HEK293 (cell line): ENCODE measurements around the gene SH3GLB1.

ENCODE experiments used
- CTCF ChIA-PET: fragments of 350-600 bp; formaldehyde crosslinking; extraction: SDS; loops from one replicate; lab custom pipeline; 2021; ENCODE audit warnings: antibody characterized with exemption; lab: Yijun Ruan, JAX
- POLR2A ChIA-PET: fragments of 300-600 bp; formaldehyde crosslinking; extraction: SDS; loops from one replicate; lab custom pipeline; 2020; ENCODE audit warnings: antibody characterized with exemption, inconsistent platforms; lab: Yijun Ruan, JAX
- H3K27ac ChIP-seq: fragments of 200-500 bp; sonication (Bioruptor generic); 2 replicates; pipeline ENCODE4 v1.5.1; 2014; ENCODE audit warnings: low read depth, low read length, control low read depth, inconsistent platforms; ENCODE audit errors: extremely low read depth
- H3K36me3 ChIP-seq, 2 experiments: fragments of 200-500 bp in 1 of 2; sonication (Bioruptor generic) in 1 of 2; 1 replicate in 1 of 2; 2 replicates in 1 of 2; pipeline ENCODE4 v1.5.1; 2014 to 2017; ENCODE audit warnings: inconsistent platforms in 2 of 2, low read length in 2 of 2; ENCODE audit not compliant: control insufficient read depth in 2 of 2, insufficient read depth in 1 of 2
- H3K4me1 ChIP-seq: fragments of 200-500 bp; sonication (Bioruptor generic); 2 replicates; pipeline ENCODE4 v1.5.1; 2014; ENCODE audit warnings: mild to moderate bottlenecking, low read length, inconsistent platforms; ENCODE audit not compliant: control insufficient read depth, insufficient read depth
- H3K4me3 ChIP-seq: 2 replicates; pipeline ENCODE4 v1.5.1; 2011; ENCODE audit warnings: low read depth, mild to moderate bottlenecking, control low read depth, low read length, moderate library complexity
- H3K9me3 ChIP-seq: fragments of 200-500 bp; sonication (Bioruptor generic); 2 replicates; pipeline ENCODE4 v1.5.1; 2014; ENCODE audit warnings: low read depth, low read length, inconsistent platforms; ENCODE audit not compliant: control insufficient read depth, insufficient read depth
- KLF1 ChIP-seq: fragments of 450-650 bp; formaldehyde crosslinking; IDR thresholded peaks from 2 replicates; pipeline ENCODE4 v1.5.1; 2016; ENCODE audit warnings: missing biosample characterization, missing genetic modification characterization
- KLF10 ChIP-seq: fragments of 450-650 bp; IDR thresholded peaks from 2 replicates; pipeline ENCODE4 v1.5.1; 2018; ENCODE audit warnings: missing biosample characterization, mild to moderate bottlenecking, missing genetic modification characterization
- KLF16 ChIP-seq: fragments of 450-650 bp; formaldehyde crosslinking; IDR thresholded peaks from 2 replicates; pipeline ENCODE4 v1.5.1; 2017; ENCODE audit warnings: missing biosample characterization, missing genetic modification characterization
- PRDM2 ChIP-seq: fragments of 450-650 bp; formaldehyde crosslinking; IDR thresholded peaks from 2 replicates; pipeline ENCODE4 v1.5.1; 2016; ENCODE audit warnings: missing biosample characterization, missing genetic modification characterization, borderline replicate concordance
- RBAK ChIP-seq: fragments of 450-650 bp; formaldehyde crosslinking; IDR thresholded peaks from 2 replicates; pipeline ENCODE4 v1.5.1; 2016; ENCODE audit warnings: missing biosample characterization, missing genetic modification characterization
- SCRT1 ChIP-seq: fragments of 450-650 bp; formaldehyde crosslinking; IDR thresholded peaks from 2 replicates; pipeline ENCODE4 v1.5.1; 2016; ENCODE audit warnings: missing biosample characterization, missing genetic modification characterization, borderline replicate concordance
- ZNF274 ChIP-seq, 2 experiments: fragments of 200-500 bp in 1 of 2; fragments of 450-650 bp in 1 of 2; sonication (Bioruptor generic) in 1 of 2; formaldehyde crosslinking in 1 of 2; IDR thresholded peaks; 2 replicates each; pipeline versions ENCODE4 v1.5.1 to v1.6.1; 2014 to 2016; ENCODE audit warnings: borderline replicate concordance in 1 of 2, inconsistent platforms in 1 of 2, low read length in 1 of 2, missing biosample characterization in 1 of 2, missing genetic modification characterization in 1 of 2
- ZNF341 ChIP-seq: fragments of 450-650 bp; formaldehyde crosslinking; IDR thresholded peaks from 2 replicates; pipeline ENCODE4; 2016; ENCODE audit warnings: low read depth, missing biosample characterization, missing genetic modification characterization
- ZNF510 ChIP-seq: fragments of 450-650 bp; formaldehyde crosslinking; IDR thresholded peaks from 2 replicates; pipeline ENCODE4 v1.5.1; 2018; ENCODE audit warnings: mild to moderate bottlenecking, missing genetic modification characterization, missing biosample characterization; ENCODE audit not compliant: insufficient replicate concordance
- ZNF580 ChIP-seq: fragments of 450-650 bp; formaldehyde crosslinking; IDR thresholded peaks from 2 replicates; pipeline ENCODE4 v1.5.1; 2016; ENCODE audit warnings: missing biosample characterization, missing genetic modification characterization
- ZNF623 ChIP-seq: fragments of 450-650 bp; formaldehyde crosslinking; IDR thresholded peaks from 2 replicates; pipeline ENCODE4 v1.5.1; 2016; ENCODE audit warnings: missing biosample characterization, missing genetic modification characterization
- ZNF701 ChIP-seq: fragments of 450-650 bp; formaldehyde crosslinking; IDR thresholded peaks from 2 replicates; pipeline ENCODE4 v1.5.1; 2016; ENCODE audit warnings: missing biosample characterization, missing genetic modification characterization
- ZNF776 ChIP-seq: fragments of 450-650 bp; formaldehyde crosslinking; IDR thresholded peaks from 2 replicates; pipeline ENCODE4 v1.5.0; 2017; ENCODE audit warnings: missing biosample characterization, missing genetic modification characterization, borderline replicate concordance
- ZNF843 ChIP-seq: fragments of 450-650 bp; formaldehyde crosslinking; IDR thresholded peaks from 2 replicates; pipeline ENCODE4 v1.5.1; 2016; ENCODE audit warnings: missing biosample characterization, missing genetic modification characterization
- ZXDB ChIP-seq: fragments of 450-650 bp; formaldehyde crosslinking; IDR thresholded peaks from 2 replicates; pipeline ENCODE4 v1.5.1; 2016; ENCODE audit warnings: missing biosample characterization, missing genetic modification characterization

SH3GLB1 gene

DNA sequence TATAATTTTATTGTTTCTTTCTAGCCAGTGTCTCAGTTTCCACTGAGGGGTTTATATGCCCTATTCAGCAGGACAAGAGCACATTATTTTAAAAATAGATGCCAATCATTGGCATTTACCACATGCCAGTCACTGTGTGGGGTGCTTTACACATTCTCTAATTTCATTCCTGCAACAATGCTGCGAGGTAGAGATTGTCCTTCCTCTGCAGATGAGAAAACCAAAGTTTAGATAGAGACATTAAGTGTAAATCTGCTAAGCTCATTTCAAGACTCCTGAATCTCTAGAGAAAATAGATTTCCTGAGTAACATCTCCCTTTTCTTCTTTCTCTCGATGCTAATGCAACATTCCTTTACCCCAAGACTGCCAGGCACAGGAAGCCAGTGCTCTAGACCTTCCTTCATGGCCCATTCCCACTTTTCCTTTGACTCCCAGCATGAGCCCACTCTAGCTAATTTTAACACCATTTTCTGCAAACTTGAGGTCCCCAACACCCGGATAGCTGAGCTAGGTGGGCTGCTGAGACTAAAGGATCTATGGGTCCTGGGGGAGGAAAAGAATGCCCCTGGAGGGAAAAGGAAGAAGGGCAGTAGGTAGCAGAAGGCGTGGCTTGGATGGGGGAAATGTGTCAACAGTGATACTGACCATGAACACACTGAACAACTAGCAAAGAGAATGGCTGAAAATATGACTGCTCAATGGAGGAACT lies 50.0 kb downstream of the SH3GLB1 start (continued):
- no peak for TF ChIP-seq ZNF843 (tag by site-specific recombination)

DNA sequence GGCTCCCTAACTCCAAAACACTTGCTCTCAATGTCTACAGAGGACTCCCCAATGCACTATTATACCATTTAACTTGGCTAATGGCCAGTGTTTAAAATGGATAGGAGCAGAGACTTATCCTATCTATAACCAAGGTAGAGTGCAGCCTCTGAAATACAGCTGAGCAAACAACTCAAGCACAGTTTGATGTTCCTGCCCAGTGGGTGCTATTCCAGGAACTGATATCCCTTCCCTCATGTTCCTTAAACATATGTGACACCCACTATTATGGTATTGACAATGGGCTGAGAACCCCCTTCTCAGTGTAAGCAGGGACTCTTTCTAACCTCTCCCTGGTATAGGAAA lies 51.7 kb downstream of the SH3GLB1 start:
- H3K4me1 ChIP-seq: peaks cover 21% of the 10 kb centered on the region
- no peak overlapping the region for H3K4me3 ChIP-seq
- ChIA-PET POLR2A (interaction anchor here (0.6 kb wide), 1 partner anchor 1202 kb away, joined by 3 read pairs; no protein-coding TSS in a partner anchor), CTCF (interaction anchor here (1.2 to 1.3 kb wide), 2 partner anchors 14 to 51 kb away, joined by 3 to 4 read pairs; no protein-coding TSS in a partner anchor)
- TF ChIP-seq ZXDB (tag by site-specific recombination) (0 out of 2 replicates have a peak, but pooled peaks have one; percentile 4), RBAK (tag by site-specific recombination) (no peak), ZNF341 (tag by site-specific recombination) (no peak), ZNF776 (tag by site-specific recombination) (no peak), ZNF580 (0 out of 2 replicates have a peak, but pooled peaks have one; percentile 3), ZNF274 (IDR thresholded peaks at IDR 0.05; ENCODE audit: low read length) (no peak), ZNF274 (tag by site-specific recombination; IDR thresholded peaks at IDR 0.05; ENCODE audit: borderline replicate concordance) (no peak)
- no peak overlapping the region; the same call in 1 of the 2 replicates for H3K27ac ChIP-seq
- no peaks in the 10 kb centered on the region for H3K36me3 ChIP-seq
- H3K9me3 ChIP-seq: no peaks in the 10 kb centered on the region

DNA sequence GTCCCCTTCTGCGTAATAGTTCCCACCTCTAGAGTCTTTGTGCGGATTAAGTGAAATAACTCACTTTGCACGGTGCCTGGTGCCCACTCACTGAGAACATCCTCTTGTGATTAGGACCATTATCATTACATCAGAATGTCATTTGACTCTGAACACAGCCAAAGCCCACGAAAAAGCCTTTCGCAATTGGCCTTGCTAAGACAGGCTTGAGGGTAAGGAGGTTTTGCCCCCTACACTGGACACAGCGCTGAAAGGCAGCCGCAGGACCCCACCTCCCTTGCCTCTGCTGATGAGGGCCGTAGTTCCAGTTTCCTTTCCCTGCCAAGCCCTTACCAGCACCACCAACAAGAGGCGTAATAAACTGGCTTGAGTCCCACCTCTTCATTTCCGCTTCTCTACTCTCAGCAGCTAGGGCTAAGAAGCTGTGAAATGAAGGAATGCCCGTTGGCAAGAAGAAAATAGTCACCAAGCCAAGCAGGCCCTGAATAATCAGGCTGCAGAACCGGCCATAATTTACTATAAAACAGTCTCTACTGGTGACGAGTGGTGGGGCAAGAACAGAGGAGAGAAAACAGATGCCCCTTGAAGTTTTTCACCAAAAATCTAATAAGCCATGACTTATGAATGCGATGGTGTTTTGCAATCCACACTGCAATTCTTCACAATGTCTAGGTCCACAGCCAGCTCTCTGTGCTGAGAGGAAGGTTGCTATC lies 53.1 kb downstream of the SH3GLB1 start:
- CTCF ChIA-PET: no interaction called here
- Histone ChIP-seq H3K36me3 (no peaks in the 10 kb centered on the region), H3K9me3 (no peaks in the 10 kb centered on the region), H3K4me3 (no peak overlapping the region), H3K4me1 (peaks cover 21% of the 10 kb centered on the region), H3K27ac (no peak overlapping the region; the same call in 1 of the 2 replicates)
- POLR2A ChIA-PET: no interaction called here
- no peak for TF ChIP-seq PRDM2 (tag by site-specific recombination)
- no peak for TF ChIP-seq ZNF510
- no peak for TF ChIP-seq KLF10
- TF ChIP-seq ZNF701 (tag by site-specific recombination): no peak

DNA sequence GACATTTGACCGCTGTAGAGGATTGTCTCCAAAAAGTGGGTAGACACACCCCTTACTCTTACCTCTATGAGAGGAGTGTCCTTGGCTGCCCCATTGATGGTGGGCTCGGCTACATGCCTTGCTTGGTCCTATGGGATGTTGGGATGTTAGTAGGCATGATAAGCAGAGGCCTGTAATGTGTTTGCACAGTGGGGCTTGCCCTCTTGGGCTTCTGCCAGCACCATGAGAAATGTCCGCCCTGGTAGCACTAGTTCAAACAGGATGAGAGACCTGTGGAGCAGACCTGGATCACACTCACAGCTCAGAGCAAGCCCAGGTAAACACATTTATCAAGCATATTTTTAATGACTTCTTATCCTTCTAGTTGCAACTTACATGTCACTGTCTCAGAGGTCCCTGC lies 54.2 kb downstream of the SH3GLB1 start:
- H3K9me3 ChIP-seq: no peaks in the 10 kb centered on the region
- ChIA-PET CTCF (interaction anchor here (0.8 kb wide), 1 partner anchor 9 kb away, joined by 4 read pairs; no protein-coding TSS in a partner anchor), POLR2A (no interaction called here)
- TF ChIP-seq KLF16 (tag by site-specific recombination) (no peak), SCRT1 (tag by site-specific recombination) (0 out of 2 replicates have a peak, but pooled peaks have one; percentile 20), KLF1 (tag by site-specific recombination) (peak; percentile 78), ZNF510 (no peak), ZNF623 (no peak)
- H3K27ac ChIP-seq: no peak overlapping the region
- H3K4me1 ChIP-seq: peaks cover 21% of the 10 kb centered on the region
- no peaks in the 10 kb centered on the region for H3K36me3 ChIP-seq
- no peak overlapping the region for H3K4me3 ChIP-seq
